Esophagus squamous epithelium (tissue), 5 donors: ENCODE measurements around the gene TNRC6A. TPM values are rescaled to one million over a fixed set of nuclear protein-coding genes. Genes with fewer than 3 reads are reported as not detected.

Source experiments
- DNase-seq: peaks from one replicate; lab custom pipeline; 2025; lab: John Stamatoyannopoulos, UW
- H3K27ac ChIP-seq, 4 donors: fragments of 200-600 bp; sonication (generic); one replicate each; pipeline ENCODE4 v1.5.1; 2016 to 2019; ENCODE audit warnings: mild to moderate bottlenecking in 1 of 4
- H3K27me3 ChIP-seq, 4 donors: fragments of 200-600 bp; sonication (generic); 1 replicate in 3 of 4; 2 replicates in 1 of 4; pipeline versions ENCODE4 v1.5.1 to v1.6.0; 2017 to 2021; ENCODE audit warnings: antibody characterized with exemption in 1 of 4
- H3K36me3 ChIP-seq, 3 donors: fragments of 200-600 bp; sonication (generic); one replicate each; pipeline ENCODE4 v1.5.1; 2016 to 2019
- H3K4me1 ChIP-seq, 3 donors: fragments of 200-600 bp; sonication (generic); one replicate each; pipeline ENCODE4 v1.5.1; 2017 to 2019
- H3K4me3 ChIP-seq, 4 donors: fragments of 200-600 bp; sonication (generic); 1 replicate in 3 of 4; 2 replicates in 1 of 4; pipeline ENCODE4 v1.5.1; 2016 to 2019; ENCODE audit warnings: mild to moderate bottlenecking in 2 of 4, moderate library complexity in 1 of 4
- H3K9me3 ChIP-seq, 3 donors: fragments of 200-600 bp; sonication (generic); one replicate each; pipeline ENCODE4 v1.5.1; 2016 to 2019
- CTCF ChIP-seq, 6 experiments: fragments of 450-650 bp in 4 of 6; fragments of 200-600 bp in 2 of 6; sonication (generic) in 2 of 6; IDR thresholded peaks; one replicate each; pipeline ENCODE4 v1.5.1; 2016 to 2019; ENCODE audit warnings: antibody characterized with exemption in 6 of 6, mild to moderate bottlenecking in 4 of 6, moderate library complexity in 4 of 6
- POLR2A ChIP-seq, 4 donors: fragments of 450-650 bp; IDR thresholded peaks; one replicate each; pipeline ENCODE4 v1.6.1; 2017; ENCODE audit warnings: antibody characterized with exemption in 4 of 4, mild to moderate bottlenecking in 4 of 4, moderate library complexity in 3 of 4
- WGBS, 2 donors: methylation state at CpG; one replicate each; pipeline ENCODE4 v1.1.5; 2018; 5-methylcytosine and 5-hydroxymethylcytosine counted together
- intact Hi-C: fragments of 100-400 bp; cut with DNase I; formaldehyde crosslinking; loops from one replicate; pipeline ENCODE4 v1.15.0; 2022
- total RNA-seq, 4 donors: library from RNA; depleted of rRNA; stranded (reverse); fragments of >200 nt; gene quantifications; one replicate each; pipeline ENCODE4 v1.1.0, GENCODE V29; 2016
- donor health status: DM: yes; HTN: yes; CAD: no.

The TNRC6A gene
- total RNA-seq, 4 donors from 2014 or later, result 12.3 to 34.0 (median 18.5) TPM

GRCh38 chr16:24731722-24732419 lies 2.4 kb downstream of the TNRC6A start:
- Histone ChIP-seq H3K36me3 (peaks cover 0 to 26% (median 0%) of the 10 kb centered on the region in 3 donors), H3K4me1 (peaks cover 23 to 77% (median 30%) of the 10 kb centered on the region in 3 donors), H3K27me3 (no peaks in the 10 kb centered on the region), H3K9me3 (no peaks in the 10 kb centered on the region), H3K4me3 (peak overlapping the region in 2 of 4 donors; percentile 26 to 84), H3K27ac (peak overlapping the region in 3 of 4 donors; percentile 53 to 97 (median 95))
- no peak for DNase-seq
- WGBS, 2 donors, result 39 to 44% methylated on average over 8 of the region's 8 CpGs
- TF ChIP-seq POLR2A (IDR thresholded peaks at IDR 0.05) (no peak), CTCF (IDR thresholded peaks at IDR 0.05) (no peak)
- intact Hi-C loops, result no loop called here

- WGBS, 2 donors, result 65 to 73% methylated on average over 1 of the region's 1 CpG
- intact Hi-C loops, result no loop called here
- TF ChIP-seq CTCF (IDR thresholded peaks at IDR 0.05), result no peak
- no peak for TF ChIP-seq POLR2A (IDR thresholded peaks at IDR 0.05)
- H3K4me1 ChIP-seq, result peaks cover 25 to 87% (median 47%) of the 10 kb centered on the region in 3 donors
- H3K27ac ChIP-seq, result peak overlapping the region in 3 of 4 donors; percentile 11 to 61 (median 59)
- peaks cover 0 to 26% (median 0%) of the 10 kb centered on the region in 3 donors for H3K36me3 ChIP-seq
- H3K27me3 ChIP-seq, result no peaks in the 10 kb centered on the region
- DNase-seq, result no peak
- H3K9me3 ChIP-seq, result no peaks in the 10 kb centered on the region
- H3K4me3 ChIP-seq, result no peak overlapping the region
Measured at GRCh38 chr16:24734382-24734781, 4.9 kb downstream of the TNRC6A start.

GRCh38 chr16:24736758-24737157 lies 7.3 kb downstream of the TNRC6A start:
- peak overlapping the region in 2 of 4 donors; percentile 59 to 64 for H3K27ac ChIP-seq
- intact Hi-C loops, result no loop called here
- no peaks in the 10 kb centered on the region for H3K27me3 ChIP-seq
- WGBS, 2 donors, result 49 to 54% methylated on average over 5 of the region's 5 CpGs
- H3K4me1 ChIP-seq, result peaks cover 21 to 97% (median 44%) of the 10 kb centered on the region in 3 donors
- TF ChIP-seq POLR2A (IDR thresholded peaks at IDR 0.05) (no peak), CTCF (IDR thresholded peaks at IDR 0.05) (no peak)
- H3K4me3 ChIP-seq, result no peak overlapping the region
- H3K36me3 ChIP-seq, result peaks cover 0 to 26% (median 0%) of the 10 kb centered on the region in 3 donors
- no peaks in the 10 kb centered on the region for H3K9me3 ChIP-seq
- no peak for DNase-seq

GRCh38 chr16:24737391-24737871 lies 8.0 kb downstream of the TNRC6A start:
- Histone ChIP-seq H3K27me3 (no peaks in the 10 kb centered on the region), H3K4me3 (peak overlapping the region in 1 of 4 donors; percentile 23), H3K36me3 (peaks cover 0 to 22% (median 0%) of the 10 kb centered on the region in 3 donors), H3K9me3 (no peaks in the 10 kb centered on the region), H3K4me1 (peaks cover 15 to 97% (median 40%) of the 10 kb centered on the region in 3 donors), H3K27ac (peak overlapping the region; percentile 16 to 64 (median 60))
- DNase-seq, result no peak
- intact Hi-C loops, result no loop called here
- TF ChIP-seq POLR2A (IDR thresholded peaks at IDR 0.05), result no peak
- no peak for TF ChIP-seq CTCF (IDR thresholded peaks at IDR 0.05)
- 8 to 22% methylated on average over 3 of the region's 3 CpGs for WGBS, 2 donors
